B cell (primary cell): ENCODE results near the gene HIPK2.

Experiments
- EZH2 ChIP-seq: IDR thresholded peaks from 2 replicates; pipeline ENCODE4 v1.6.1; 2012; ENCODE audit warnings: borderline replicate concordance, low read depth, mild to moderate bottlenecking, moderate library complexity, low read length; ENCODE audit not compliant: insufficient read depth, poor library complexity, severe bottlenecking
- TF ChIP-seq, protein P1 (sequence below): fragments of 200-600 bp; IDR thresholded peaks from one replicate; pipeline ENCODE4 v1.8.0; 2022; ENCODE audit warnings: antibody characterized with exemption, mild to moderate bottlenecking

- TF ChIP-seq, protein P1, sequence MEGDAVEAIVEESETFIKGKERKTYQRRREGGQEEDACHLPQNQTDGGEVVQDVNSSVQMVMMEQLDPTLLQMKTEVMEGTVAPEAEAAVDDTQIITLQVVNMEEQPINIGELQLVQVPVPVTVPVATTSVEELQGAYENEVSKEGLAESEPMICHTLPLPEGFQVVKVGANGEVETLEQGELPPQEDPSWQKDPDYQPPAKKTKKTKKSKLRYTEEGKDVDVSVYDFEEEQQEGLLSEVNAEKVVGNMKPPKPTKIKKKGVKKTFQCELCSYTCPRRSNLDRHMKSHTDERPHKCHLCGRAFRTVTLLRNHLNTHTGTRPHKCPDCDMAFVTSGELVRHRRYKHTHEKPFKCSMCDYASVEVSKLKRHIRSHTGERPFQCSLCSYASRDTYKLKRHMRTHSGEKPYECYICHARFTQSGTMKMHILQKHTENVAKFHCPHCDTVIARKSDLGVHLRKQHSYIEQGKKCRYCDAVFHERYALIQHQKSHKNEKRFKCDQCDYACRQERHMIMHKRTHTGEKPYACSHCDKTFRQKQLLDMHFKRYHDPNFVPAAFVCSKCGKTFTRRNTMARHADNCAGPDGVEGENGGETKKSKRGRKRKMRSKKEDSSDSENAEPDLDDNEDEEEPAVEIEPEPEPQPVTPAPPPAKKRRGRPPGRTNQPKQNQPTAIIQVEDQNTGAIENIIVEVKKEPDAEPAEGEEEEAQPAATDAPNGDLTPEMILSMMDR = no peak
- no peak for TF ChIP-seq EZH2
Observed at GRCh38 chr7:139651914-139652313, 125.9 kb downstream of the HIPK2 start.
